GM18861 (cell line): ENCODE measurements around the gene CLMN.

Source experiments
- ATAC-seq: cut with Tn5 transposase; IDR thresholded peaks from one replicate; pipeline ENCODE4 v1.9.1; 2021; ENCODE audit not compliant: unreplicated experiment

The CLMN gene, protein sequence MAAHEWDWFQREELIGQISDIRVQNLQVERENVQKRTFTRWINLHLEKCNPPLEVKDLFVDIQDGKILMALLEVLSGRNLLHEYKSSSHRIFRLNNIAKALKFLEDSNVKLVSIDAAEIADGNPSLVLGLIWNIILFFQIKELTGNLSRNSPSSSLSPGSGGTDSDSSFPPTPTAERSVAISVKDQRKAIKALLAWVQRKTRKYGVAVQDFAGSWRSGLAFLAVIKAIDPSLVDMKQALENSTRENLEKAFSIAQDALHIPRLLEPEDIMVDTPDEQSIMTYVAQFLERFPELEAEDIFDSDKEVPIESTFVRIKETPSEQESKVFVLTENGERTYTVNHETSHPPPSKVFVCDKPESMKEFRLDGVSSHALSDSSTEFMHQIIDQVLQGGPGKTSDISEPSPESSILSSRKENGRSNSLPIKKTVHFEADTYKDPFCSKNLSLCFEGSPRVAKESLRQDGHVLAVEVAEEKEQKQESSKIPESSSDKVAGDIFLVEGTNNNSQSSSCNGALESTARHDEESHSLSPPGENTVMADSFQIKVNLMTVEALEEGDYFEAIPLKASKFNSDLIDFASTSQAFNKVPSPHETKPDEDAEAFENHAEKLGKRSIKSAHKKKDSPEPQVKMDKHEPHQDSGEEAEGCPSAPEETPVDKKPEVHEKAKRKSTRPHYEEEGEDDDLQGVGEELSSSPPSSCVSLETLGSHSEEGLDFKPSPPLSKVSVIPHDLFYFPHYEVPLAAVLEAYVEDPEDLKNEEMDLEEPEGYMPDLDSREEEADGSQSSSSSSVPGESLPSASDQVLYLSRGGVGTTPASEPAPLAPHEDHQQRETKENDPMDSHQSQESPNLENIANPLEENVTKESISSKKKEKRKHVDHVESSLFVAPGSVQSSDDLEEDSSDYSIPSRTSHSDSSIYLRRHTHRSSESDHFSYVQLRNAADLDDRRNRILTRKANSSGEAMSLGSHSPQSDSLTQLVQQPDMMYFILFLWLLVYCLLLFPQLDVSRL

DNA sequence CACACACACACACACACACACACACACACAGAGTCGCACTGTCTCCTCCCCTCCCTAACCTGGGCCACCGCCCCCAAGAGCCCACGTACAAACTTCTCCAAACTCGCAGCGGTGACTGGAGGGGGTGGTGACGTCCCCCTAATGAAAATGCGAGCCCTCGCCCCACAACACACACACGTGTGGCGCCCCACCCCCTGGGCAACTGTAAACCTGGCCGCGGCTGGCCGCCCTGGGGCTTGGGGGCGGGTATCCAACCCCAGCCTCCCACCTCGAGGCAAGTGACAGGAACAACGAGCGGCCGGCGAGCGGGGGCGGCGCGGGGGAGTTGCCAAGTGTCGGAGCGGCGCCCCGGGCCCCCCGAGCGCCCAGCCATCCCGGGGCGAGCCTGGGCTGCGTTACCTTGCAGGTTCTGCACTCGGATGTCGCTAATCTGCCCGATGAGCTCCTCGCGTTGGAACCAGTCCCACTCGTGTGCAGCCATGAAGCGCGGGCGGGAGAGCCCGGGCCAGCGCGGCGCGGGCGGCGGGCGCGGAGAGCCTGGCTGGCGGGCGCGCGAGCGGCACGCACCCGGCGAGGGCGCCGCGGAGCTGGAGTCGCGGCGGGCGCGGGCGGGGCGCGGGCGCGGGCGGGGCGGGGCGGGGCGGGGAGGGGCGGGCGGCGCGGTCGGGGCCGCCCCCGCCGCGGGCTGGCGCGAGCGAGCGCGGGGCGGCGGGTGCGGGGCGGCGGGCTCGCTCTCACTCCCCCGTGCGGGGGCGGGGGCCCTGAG lies at the start of gene CLMN:
Gene CLMN, minus strand, starts transcription at position 597 of the 766 bp plus-strand sequence. Its CDS starts 116 bp downstream, at position 481.
- ATAC-seq: no peak

DNA sequence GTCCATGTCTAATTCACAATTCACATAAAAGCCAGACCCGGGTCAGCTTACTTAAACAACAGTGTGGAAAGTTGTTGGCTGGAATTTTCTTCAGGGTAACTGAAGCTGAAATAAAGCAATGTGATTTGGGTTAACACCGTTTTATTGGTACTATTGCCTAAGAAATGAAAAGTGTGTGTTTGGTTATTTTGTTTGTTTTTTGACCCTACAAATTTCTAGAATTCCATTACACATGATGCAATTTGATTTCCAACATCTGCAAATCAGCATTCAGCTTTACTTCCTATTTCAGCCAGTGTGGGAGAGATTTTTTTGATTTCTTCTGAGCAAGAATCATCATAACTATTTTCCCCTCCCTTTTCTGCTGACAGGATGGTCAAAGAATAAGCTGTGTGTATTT lies 45.7 kb upstream of the CLMN start:
- ATAC-seq: no peak

DNA sequence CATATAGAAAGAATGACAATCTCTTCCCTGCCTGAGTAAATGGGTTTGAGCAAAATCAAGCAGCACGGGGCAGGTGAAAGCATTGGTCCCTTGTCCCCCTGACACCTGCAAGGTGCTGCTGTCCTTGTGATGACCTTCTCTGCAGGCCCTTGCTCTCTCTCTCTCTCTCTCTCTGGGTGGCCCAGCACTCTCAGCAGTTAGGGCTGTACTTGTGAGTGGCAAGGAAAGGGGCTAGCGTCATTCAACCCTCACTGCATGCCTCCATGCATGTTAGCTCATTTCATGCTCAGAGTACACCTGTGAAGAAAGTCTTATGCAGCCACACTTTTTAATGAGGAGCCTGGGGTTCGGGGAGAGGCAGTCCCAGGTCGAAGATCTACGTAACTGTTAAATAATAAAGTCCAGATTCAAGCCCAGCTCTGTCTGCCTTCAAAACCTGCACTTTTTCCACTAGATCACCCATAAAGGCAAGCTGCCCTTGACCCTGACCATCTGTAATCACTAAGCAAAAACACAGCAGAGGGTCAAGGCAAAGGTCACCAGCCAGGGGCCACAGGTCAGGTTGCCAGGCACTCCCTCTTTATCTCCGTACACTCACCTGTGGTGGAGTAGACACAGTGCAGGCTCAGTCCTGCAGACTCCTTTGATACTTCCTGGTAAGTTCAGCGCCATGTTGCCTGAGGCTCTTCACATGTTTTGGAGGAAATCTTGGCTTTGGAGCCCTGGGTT lies 44.9 kb upstream of the CLMN start:
- ATAC-seq: no peak

DNA sequence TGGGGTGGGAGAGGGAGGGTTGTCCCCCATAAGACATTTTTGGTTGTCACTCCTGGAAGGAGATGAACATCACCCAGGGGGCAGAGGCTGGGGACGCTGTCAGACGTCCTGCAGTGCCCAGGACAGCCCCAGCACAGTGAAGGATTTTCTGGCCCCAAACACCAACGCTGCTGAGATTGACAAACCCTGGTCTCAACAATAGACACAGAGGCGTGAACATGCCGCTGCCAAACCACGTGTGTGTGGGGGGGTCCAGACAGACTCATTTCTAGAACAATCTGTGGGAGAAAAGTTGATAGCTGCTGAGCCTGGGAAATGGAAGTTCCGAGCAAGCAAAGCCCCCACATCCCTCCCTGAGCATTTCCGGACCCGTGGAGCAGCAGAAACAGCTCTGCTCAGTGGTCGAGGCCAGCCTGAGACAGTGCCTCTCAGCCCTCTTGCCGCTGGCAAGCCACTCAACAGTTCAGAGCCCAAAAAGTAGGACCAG lies 43.8 kb upstream of the CLMN start:
- ATAC-seq: no peak

DNA sequence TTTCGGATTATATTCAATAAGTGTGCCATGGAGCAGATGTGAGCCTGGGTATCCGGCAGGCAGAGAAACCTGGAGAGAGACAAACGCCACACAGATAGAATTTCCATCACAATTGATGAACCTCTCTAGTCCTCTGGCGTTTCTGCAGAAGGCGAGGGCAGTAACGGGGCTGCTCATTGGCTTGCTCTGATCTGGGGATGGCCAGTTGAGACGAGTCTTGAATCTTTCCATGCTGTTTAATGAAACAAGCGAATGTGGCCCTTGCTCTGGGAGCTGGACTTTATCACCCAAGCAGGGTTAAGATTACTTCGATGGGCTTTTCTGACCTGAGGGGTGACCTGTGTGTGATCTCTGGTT lies 42.4 kb upstream of the CLMN start:
- ATAC-seq: no peak

DNA sequence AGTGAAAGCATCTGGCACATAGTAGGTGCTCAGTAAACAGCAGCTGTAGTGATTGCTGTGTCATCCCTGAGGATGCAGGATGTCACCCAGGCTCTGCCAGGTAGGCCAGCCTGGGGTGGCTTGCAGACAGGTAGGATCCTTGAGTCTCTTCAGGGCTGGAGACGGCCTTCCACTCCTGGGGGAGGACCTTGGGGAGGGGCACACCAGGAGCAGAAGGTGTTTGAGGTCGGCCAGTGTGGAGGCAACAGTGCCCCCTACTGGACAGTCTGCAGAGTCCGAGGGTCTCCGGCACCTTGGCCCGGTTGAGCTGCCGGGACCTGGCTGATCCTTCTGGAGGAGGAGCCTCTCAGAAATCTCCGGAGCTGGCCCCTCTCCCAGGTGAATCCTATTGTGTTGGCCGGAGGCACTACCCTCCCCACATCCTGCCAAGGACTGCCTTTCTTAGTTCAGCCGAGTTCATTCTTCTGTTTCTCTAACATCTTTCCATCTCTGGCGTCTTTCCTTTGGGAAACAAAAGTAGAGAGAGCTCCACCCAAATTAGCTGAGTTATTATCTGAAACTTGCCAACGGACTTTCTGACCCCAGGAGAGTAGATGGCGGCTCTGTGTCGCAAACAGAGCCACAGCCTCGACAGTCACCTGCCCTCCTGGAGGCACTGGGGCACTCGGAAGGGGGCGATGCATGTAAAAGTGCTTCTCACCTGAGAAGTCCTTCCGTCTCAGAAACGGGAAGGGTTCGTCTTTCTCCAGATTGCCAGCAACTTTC lies 41.8 kb upstream of the CLMN start:
- no peak for ATAC-seq

DNA sequence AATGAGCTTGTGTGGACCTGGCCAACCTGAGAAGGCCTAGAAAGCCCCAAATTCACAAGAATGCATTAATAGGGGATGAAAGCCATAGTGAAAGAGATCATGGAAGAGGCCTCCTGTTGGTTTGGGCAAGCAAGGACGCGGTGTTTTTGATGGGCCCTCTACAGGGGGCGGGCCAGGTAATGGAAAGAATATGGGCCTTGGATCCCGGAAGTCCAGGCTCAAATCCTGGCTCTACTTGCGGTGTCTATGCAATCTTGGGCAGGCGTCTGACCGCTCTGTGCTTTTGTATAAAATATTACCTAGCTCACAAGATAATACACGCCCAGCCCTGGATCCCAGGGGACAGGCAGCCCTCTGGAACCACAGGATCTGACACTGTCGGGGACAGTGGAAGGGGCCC lies 41.1 kb upstream of the CLMN start:
- ATAC-seq: no peak

DNA sequence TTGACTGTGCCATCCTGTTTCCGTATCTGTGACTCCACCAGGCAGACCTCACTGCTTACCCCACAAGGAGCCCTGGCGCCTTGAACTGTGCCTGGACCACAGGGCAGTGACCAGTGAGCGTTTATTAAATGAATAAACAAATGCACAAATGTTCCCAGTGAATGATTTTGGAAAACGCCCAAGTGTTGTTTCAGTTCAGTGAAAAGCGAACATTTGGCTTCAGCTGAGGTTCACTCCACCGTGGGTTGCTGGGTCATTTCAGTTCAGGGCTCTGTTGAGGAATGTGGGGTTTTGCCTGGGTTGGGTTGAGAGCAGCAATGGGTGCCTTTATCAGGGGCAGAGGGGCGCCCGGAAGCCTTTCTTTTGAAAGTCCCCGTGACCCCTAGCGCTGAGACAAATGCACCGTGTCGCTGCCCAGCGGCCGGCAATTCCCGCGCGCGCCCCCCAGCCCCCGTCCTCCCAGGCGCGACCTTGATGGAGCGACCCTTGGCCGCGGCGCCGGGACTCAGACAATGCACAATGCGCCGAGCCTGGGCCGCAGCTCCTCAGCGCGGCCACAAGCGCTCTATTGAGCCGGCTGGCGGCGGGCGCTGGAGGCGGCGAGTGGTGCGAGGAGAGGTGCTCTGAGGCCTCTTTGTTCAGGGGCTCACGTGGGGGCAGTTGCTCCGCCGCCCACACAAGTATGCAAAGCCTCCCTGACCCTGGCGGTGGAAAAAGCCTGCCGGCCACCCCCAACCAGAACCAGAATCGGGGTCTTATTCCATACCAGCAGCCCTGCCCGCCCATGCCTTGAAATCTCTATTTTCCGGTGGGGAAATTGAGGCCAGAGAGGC lies 40.5 kb upstream of the CLMN start:
- no peak for ATAC-seq

DNA sequence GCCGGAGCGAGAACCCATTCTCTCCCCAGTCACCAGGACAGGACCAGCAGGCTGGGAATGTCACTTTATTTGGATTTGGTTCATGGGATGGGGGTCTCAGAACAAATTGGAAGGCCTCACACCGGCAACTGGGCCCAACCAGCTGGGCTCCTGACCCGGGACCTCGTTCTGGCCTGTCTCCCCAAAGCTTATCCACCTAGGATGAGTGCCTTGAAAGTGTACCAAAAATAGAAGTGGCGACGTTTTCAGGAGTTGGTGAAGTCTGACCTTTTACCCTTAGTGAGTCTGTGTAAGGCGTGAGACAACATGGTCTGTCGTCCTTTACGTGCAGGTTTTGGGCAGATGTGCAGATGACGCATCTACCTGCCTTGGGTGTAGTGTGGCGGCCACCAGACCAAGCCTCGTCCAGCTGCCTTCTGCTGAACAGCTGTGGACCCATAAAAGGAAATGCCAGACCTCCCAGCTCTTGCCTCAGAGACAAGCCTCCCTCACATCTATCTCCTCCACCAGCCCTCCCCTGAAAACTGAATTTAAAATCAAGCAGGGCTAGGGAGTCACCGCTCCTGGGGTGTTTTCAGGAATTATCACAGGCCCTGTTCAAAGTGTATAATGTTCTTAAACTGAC lies 36.6 kb upstream of the CLMN start:
- no peak for ATAC-seq

DNA sequence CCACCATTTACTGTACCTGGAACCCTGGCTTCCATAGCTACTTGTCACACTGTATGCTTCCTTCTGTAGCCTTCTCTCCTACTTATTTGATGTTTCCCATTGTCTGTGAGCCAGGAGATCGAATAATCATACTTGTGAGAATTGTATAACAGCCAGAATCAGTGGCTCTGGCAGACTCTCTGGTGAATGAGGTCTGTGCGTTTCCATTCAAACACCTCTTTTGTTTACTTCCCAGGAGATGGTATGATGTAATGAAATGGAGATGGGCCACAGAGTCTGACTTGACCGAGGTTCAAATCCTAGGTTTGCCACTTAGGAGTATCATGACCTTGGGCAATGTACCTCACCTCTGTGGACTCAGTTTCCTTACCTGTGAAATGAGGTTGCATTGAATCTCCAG lies 35.7 kb upstream of the CLMN start:
- no peak for ATAC-seq

DNA sequence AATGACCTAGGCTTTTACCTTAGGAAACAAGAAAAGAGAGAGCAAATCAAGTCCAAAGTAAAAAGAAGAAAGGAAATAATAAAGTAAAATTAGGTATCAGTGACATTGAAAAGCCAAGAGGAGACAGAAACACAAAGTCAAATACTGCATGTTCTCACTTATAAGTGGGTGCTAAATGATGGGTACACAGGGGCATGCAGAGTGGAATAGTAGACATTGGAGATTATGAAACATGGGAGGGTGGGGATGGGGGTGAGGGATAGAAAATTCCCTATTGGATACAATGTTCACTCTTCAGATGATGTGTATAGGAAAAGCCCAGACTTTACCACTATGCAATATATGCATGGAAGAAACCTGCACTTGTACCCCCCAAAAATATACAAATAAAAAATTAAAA lies 35.1 kb upstream of the CLMN start:
- no peak for ATAC-seq

DNA sequence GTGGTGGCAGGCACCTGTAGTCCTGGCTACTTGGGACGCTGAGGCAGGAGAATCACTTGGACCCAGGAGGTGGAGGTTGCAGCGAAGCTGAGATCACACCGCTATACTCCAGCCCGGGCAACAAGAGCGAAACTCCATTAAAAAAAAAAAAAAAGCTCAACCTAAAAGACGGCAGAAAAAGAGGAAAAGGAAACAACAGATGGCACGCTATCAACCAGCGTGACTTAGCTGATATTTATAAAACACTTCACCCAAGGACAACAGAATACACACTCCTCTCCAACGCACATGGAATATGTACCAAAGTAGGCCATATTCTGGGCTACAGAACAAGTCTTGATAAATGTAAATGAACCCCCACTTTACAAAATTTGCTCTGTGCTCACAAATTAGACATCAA lies 34.0 kb upstream of the CLMN start:
- no peak for ATAC-seq

DNA sequence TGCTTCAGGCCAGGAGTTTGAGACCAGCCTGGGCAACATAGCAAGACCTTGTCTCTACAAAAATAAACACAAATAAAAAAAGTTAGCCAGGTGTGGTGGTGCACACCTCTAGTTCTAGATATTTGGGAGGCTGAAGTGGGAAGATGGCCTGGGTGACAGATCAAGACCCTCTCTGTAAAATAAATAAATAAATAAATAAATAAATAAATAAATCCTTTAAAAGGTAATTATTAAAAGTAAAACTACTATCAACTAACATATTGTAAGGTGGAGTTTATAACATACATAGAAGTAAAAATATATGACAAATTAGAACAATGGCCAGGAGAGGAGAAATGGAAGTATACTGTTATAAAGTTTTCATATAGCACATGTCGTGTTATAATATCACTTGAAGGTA lies 33.3 kb upstream of the CLMN start:
- ATAC-seq: no peak

DNA sequence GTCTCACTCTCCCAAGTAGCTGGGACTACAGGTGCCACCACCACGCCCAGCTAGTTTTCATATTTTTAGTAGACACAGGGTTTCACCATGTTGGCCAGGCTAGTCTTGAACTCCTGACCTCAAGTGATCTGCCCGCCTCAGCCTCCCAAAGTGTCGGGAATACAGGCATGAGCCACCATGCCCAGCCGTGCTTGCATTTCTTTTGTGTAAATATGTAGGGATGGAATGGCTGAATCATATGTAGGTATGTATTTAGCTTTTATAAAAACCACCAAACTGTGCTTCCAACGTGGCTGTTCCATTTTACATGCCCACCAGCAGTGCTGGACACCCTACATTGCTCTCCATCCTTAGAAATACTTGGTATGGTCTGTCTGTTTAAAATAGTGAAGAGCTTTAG lies 32.8 kb upstream of the CLMN start:
- no peak for ATAC-seq

DNA sequence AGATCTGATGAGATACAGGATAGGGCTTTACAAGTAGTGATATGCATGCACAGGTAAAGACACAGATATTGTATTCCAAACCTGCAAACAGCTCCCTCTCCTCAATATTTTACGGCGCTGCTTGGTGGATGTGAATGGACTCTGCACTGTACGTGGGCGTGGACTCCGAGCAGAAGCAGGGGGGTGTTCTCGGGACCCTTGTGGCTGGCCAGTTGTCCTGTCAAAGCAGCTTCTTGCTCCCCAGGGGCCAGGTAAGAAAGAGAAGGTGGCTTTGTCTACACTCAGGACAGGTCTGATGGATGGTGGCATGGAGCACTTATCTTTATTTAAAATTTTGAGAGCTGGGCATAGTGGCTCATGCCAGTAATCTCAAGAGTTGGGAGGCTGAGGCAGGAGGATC lies 29.5 kb upstream of the CLMN start:
- no peak for ATAC-seq

DNA sequence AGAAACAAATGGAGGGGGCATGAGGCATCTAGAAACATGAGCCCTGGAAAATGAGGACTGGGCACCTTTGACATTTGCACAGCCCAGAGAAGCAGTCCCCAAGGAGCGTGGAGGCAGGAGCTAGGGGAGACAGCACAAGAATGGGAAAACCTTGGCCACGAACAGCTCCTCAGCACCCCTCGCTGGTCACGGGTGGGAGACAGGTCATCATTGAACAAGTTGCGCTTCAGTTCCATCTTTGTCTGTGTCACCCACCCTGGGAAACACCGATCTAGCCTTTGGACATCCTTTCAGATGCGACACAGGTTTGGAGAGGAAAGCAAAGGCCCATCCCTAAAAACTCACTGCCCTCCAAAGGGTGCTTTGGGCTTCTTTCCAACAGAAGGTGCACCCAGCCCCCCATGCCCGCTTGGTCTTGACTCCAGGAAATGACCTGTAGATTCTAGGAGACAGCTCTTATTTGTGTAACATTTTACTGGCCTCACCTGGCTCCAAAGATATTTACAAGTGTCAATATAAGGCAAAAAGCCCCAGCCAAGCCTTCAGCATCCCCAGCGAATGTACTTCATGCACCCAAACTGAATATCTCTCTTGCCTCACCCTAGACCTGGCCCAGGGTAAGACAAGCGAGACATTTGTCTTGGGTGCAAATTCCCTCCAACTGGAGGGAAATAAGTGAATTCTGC lies 28.8 kb upstream of the CLMN start:
- no peak for ATAC-seq

DNA sequence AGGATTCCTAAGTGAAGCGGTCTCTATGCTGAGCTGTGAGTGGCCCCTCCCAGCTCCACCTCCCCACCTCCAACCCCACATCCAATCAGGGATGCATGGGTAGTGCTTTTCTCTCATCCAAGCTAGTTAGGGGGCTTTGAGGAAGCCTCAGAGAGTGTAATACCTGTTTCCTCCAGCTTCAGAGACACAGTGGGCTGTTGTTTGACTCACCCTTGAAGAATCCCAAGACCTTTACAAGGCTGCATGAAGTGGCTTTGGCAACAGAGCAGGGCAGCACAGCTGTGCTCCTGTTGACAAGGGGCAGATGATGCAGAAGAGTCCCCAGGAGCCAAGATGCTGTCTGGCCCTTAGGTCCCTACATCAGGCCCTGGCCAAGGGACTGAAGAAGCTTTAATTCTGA lies 27.1 kb upstream of the CLMN start:
- no peak for ATAC-seq

DNA sequence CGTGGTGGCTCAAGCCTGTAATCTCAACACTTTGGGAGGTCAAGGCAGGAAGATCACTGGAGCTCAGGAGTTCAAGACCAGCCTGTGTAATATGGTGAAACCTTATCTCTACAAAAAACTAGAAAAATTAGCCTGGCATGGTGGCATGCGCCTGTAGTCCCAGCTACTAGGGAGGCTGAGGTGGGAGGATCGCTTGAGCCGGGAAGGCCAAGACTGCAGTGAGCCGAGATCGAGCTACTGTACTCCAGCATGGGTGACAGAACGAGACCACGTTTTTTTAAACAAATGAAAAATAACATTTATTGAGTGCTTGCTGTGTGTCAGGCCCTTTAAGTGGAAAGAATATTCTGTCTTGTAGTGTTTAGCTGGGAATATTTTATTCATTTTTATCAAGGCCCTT lies 26.6 kb upstream of the CLMN start:
- ATAC-seq: no peak
